Midbrain (tissue), 1 donor: ENCODE results near the gene SLC15A3.

ENCODE experiments used
- DNase-seq: peaks from one replicate; lab custom pipeline; 2025; lab: John Stamatoyannopoulos, UW

The SLC15A3 gene

DNA sequence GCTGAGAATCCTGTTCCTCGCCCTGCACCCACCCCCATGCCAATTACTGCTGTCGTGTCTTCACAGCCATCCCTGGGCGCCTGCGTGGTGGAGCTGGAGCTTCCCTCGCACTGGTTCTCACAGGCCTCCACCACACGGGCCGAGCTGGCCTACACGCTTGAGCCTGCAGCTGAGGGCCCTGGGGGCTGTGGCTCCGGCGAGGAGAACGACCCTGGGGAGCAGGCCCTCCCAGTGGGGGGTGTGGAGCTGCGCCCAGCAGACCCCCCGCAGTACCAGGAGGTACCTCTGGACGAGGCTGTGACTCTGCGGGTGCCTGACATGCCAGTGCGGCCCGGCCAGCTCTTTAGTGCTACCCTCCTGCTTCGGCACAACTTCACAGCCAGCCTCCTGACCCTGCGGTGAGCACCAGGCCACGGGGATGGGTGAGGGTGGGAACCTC lies 23.4 kb downstream of the SLC15A3 start:
- no peak for DNase-seq

DNA sequence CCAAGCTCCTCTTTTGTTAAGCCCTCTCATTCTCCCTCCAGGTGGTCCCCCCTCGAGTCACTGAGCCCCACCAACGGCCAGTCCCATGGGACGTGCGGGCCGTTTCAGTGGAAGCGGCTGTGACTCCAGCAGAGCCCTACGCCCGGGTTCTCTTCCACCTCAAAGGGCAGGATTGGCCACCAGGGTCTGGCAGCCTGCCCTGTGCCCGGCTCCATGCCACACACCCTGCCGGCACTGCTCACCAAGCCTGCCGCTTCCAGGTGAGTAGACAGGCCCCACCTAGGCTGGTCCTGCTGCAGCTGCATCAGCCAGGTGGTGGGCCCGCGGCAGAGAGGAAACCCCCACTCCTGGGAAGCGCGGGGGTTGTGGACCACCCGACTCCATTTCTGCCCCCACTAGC lies 24.4 kb downstream of the SLC15A3 start:
- no peak for DNase-seq

DNA sequence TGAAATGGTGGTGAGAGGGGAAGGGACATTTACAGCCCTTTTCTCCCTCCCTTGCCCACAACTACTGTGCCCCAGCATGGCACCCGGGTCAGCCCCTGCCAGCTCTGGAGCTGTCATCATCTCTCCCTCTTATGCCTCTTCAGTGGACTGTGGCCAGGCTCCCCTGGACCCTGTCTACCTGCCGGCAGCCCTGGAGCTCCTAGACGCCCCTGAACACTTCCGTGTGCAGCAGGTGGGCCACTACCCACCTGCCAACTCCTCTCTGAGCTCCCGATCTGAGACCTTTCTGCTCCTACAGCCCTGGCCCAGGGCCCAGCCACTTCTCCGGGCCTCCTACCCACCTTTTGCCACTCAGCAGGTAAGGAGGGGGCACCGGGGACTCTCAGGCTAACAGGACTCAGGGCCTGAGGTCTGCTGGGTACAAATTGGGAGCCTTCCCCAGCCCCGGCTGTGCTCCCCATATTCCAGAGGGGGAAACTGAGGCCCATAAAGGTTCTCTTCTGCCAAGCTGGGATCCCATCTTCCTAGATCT lies 24.8 kb downstream of the SLC15A3 start:
- no peak for DNase-seq

DNA sequence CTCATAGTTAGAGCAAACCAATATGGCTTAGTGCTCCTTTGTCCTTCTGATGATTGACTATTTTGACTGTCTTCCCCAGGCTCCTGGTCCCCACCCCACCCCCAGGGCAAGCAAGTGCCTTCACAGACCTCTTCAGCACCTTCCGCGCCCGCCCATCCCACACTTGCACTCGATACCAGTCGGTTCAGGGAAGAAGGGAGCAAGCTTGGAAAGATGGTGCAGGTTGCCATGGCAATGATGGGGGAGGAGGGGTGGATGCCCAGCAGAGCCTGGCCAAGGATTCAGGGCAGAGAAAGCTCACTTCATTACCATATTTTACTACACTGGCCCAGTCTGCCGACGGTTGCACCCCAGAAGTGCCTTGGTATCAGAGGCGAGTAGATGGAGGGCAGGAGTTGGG lies 25.5 kb downstream of the SLC15A3 start:
- DNase-seq = peak; percentile 18

DNA sequence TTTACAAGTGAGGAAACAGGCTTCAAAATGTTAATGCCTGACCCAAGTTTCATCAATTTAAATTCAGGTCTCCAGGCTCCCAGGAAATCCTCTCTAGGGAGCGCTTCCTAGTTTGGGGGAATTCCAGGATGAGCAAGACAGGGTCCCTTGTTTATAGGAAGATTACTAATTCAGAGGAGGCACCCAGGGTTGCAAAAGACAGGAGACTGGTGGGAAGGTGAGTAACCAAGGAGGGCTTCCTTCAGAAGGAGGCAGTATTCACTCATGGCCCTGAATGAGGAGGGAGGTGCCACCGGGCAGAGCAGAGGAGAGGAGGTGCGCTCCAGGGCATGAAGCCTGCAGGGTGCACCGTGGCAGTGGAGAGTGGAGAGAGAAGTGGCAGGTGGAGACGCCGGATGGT lies 26.1 kb downstream of the SLC15A3 start:
- DNase-seq = no peak

DNA sequence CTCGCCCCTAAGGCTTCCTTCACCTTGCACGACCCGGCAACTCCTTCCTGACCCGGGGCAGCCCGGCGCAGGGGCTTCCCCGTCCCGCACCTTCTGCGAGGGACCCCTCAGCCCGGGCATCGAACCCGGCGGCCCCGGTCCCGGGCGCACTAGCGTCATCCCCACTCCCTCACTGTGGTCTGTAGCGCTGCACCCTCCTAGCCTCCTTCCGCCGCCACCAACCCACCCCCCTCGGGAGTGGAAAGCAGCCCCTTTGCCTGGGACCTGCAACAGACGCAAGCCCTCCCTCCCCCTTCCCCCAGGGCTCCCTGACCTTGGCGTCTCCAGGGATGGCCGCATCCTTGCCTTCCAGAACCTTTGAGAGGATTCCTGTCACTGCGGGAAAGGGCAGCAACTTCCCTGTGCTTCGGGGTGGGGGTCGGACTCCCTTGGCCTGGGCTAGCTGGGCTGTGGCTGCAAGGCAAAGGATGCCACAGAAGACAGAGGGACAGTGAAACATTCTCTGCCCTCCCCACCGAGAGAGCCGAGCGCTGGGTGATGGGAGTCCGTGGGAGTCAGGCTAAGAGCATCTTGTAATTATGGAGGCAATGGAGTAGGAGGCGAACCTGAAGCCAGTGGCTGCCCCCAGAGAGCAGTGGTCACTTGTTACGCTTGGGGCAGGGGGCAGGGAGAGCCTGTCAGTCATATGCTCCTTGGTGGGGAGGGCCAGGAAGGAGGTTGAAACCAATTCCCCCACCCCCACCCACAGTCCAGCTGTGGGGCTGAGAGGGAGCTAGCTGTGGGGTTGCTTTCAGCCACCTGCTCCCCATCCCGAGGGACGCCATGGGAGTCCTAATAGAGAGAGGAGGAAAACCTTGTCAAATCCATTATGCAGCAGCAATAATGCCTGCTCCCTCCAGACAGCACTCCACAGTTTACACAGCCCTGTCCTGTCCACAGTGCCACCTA lies 26.8 kb downstream of the SLC15A3 start:
- DNase-seq = no peak

DNA sequence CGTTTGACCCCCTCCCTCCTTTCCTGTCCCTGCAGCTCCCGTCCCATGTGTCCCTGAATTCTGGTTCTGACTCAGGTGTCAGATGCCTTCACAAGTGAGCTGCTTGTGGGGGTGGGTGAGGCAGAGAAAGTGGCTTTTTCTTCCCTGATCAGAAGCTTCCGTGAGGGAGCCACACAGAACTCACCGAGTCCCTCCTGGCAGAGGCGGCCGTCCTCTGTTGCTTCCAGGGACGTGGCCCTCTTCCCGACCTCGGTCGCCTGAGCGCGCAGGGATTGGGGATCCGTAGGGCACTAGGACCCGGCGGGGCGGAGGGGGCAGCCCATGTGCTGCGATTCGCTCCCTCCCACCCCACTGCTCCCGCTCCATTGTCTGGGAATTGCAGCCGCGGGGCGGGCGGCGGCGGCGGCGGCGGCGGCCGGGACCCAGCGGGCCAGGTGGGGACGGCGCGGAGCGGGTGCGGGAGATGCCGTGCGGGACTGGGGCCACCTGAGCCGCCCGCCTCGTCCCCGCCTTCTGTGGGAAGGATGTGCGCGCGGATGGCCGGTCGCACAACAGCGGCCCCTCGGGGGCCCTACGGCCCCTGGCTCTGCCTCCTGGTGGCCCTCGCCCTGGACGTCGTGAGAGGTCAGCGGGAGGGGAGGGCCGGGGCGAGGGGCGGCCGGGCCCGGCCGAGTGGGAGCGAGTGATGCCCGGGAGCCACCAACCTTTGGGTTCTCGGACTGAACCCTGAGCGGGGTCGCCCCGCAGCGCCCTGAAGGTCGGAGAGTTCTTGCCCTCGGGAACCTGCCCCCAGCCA lies 27.7 kb downstream of the SLC15A3 start, which contains the start of gene TMEM132A:
Gene TMEM132A (plus strand): TSS at position 351 of the 796 bp plus-strand sequence. CDS start 174 bp downstream, at position 525.
- DNase-seq = peak; percentile 83

DNA sequence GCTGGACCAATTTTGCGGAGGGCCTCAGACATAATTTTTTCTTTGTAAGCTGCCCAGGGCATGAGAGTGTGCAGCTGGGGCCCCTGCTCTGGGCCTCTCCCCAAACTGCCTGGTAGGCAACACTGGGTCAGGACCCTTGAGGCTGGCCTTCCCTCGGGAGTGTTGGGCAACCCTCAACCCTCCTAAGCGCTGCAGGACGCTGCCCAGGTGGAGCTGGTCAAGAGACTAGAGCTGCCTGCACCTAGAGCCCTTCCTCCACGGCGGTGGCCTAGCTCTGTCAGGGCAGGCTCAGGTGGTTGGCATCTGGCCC lies 28.2 kb downstream of the SLC15A3 start:
- DNase-seq = no peak

DNA sequence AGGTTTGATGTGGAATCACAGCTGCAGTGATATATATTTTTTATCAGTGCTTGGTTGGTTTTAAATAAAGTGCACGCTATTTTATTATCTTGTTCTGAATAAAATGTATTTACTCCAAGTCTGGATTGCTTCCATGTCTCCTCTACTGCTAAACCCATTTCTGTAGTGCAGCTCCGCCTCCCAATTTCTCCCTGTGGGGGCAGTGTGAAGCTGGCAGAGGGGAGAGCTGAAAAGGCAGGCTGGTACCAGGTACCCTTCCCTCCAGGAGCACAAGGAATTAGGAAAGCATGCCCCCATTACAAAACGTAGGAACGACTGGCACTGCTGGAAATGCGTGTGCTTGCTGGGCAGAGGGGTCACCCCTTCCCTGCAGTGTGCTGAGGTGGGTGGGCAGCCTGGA lies 28.6 kb downstream of the SLC15A3 start:
- DNase-seq = no peak

DNA sequence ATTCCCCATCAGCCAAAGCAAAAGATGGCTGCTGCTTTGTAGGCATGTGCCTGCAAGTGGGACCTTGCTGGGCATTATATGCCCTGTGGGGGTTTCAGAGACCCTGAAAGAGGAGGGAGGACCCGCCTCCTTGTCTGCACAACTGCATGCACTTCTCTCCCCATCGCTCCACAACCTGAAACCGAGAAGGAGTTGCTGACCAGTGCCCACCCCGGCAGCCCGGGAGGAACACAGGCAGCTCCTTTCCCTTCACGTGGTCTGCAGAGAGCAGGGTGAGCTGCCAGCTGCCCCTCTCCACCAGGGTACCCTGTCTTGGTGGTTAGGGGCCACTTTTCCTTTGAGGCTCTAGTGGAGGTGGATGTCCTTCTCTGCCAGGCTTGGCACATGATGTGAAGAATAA lies 29.1 kb downstream of the SLC15A3 start:
- no peak for DNase-seq

DNA sequence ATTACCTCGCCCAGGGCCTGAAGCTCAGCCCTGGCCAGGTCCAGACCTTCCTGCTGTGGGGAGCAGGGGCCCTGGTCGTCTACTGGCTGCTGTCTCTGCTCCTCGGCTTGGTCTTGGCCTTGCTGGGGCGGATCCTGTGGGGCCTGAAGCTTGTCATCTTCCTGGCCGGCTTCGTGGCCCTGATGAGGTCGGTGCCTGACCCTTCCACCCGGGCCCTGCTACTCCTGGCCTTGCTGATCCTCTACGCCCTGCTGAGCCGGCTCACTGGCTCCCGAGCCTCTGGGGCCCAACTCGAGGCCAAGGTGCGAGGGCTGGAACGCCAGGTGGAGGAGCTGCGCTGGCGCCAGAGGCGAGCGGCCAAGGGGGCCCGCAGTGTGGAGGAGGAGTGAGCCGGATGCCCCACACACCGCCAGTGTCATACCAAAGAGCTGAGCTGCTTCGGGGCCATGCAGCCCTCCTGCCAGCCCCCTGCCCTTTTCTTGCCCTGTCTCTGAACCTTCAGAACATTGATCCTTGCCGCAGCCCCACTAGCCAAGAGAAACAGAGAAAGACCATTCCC lies 30.1 kb downstream of the SLC15A3 start:
- DNase-seq = no peak

DNA sequence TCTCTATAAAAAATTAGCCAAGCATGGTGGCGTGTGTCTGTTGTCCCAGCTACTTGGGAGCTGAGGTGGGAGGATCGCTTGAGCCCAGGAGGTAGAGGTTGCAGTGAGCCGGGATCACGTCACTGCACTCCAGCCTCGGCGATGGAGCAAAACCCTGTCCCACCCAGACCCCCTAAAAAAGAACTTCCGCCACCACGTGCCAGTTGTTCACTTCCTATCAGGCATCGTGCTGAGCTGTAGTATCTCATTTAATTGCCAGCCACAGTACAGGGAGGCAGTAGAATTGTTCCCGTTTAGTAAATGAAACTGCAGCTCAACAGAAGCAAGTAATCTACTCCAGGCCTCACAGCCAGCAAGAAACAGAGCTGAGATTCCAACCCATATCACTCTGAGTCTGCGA lies 30.7 kb downstream of the SLC15A3 start:
- no peak for DNase-seq

DNA sequence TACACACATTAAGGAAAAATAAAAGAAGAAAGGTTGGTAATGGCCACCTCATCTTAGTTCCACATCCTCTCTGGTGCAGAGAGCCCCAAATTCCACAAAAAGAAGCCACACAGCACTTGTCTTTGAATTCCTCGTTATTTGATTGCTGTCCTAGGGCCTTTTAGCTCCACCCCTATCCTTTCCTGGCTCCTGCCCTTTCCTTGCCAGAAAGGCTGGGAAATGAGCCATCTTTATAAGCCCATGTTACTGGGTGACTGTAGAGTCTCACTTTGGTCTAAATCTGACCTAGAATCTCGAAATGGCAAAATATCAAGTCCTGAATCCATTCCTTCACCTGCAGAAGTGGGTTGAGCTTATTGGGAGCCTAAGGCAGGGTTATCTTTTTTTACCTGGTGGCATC lies 32.0 kb downstream of the SLC15A3 start:
- peak; percentile 25 for DNase-seq

DNA sequence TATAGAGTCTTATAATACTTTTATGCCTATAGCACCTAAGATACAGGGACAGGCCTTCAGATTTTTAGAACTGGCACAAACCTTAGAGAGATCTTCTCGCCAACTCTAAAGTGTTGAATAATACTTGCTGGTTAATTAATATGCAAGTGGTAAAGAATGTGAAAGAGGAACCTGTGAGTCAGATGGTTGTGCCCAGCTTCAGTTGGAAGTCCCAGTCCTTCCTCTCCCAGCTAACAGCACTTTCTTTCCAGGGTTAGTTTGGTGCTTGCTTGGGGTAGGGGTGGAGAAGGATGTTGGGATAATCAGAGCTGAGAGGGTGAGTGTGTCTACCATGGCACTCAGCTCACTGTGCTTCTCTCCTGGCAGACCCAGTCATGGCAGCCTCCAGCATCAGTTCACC lies 32.7 kb downstream of the SLC15A3 start:
- DNase-seq = no peak

DNA sequence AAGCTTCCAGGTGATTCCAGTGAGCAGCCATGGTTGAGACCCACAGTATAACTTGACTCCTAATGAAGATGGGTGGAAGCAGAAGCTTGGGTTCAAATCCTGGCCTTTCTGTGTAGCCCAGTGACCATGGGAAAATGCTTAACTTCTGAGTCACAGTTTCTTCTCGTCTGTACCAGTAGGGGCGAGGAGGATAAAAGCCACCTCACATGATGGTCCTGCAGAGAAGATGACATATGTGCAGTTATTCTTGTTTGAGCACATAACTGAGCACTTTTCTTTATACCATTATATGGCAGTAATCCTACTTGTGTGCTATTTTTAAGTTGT lies 33.1 kb downstream of the SLC15A3 start:
- DNase-seq = no peak

DNA sequence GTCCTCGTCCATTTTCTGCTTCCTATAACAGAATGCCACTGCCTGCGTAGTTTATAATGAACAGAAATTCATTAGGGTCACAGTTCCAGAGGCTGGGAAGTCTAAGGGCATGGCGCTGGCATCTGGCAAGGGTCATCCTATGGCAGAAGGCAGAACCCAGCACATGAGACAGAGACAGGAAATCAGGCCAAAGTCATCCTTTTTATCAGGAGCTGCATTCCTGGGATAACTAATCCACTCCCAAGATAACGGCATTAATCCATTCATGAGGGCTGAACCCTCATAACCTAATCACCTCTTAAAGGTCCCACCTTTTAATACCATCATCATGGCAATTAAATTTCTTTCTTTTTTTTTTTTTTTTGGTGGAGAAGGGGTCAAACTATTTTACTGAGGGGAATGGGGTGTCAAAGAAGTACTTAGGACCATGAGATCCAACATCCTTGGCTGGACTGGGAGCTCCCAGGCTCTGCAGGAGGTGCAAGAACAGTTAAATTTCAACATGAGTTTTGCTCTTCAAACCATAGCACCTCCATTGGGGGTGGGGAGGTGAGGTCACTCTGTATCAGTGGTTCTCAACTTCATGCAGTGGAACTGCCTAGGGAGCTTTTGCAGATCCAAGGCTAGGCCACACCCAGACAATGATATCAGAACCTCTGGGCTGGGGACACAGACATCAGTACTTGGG lies 33.6 kb downstream of the SLC15A3 start:
- DNase-seq = no peak

DNA sequence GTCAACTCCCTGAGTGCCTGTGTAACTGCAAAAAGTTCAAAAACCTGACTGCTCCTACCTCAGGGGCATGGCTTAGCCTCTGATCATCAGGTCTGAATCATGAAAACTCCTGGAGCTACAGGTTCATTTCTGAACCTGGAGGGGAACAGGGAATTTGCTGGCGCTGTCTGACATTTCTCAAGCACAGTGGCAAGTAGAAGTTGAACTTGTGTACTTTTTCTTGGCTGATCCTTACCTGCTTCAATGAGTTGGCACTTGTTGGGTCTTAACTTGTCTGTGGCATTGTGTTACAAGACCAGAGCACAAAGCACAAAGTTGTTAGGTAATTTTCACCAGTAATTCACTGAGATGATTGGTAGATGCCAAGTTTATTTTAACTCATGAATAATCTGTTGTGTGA lies 34.7 kb downstream of the SLC15A3 start:
- no peak for DNase-seq

DNA sequence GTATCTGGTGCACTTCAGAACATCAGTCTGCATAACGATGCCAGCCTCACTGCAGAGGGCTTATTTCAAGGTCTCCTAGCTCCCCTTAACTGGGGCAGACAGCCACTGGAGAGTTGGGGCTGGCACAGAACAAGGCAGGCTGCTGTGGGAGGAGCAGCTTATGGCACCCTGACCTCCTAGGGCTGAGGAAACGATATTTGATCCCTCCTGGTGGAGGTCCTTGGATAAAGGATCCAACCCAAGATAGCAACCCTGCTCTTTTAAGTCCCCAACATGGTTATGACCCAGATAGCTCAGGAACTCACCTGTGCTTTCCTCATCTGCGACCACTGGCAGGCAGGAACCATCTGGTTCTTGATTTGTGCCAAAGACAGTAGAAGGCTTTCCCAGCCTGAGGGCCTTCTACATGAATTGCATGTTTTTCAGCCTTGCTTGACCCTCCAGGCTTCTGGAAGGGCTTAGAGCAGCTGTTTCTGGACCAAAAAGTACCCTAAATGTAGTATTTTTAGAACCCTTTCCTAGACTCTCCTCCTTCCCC lies 35.2 kb downstream of the SLC15A3 start:
- DNase-seq = no peak

DNA sequence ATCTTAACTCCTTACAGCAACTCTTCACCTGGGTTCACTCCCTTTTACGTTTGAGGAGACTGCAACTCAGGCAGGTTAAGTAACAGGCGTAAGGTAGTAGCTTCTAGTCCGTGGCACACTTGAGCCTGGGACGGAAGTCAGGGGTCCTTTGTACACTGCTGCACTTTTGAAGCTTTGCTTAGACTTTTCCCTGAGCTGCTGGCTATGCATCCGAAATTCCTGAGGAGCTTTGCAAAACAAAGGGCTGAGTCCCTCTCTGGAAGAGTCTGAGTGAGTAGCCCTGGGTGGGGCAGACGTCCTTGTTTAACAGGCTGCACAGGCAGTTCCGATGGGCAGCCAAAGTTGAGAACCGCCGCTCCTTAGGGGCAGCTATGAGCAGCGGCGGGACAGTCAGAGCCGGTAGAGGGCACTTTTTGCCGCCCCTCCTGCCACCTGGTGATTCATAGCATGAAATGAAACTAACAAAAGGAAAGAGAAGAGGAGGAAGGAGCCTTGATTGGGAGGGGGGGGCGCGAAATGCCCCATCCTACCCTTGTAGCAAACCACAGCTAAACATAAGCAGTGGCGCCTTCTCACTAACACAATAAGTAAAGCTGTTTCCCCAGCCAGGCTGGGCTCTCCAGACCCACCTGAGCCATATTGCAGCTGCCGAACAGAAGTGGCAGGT lies 36.6 kb downstream of the SLC15A3 start:
- peak; percentile 59 for DNase-seq

DNA sequence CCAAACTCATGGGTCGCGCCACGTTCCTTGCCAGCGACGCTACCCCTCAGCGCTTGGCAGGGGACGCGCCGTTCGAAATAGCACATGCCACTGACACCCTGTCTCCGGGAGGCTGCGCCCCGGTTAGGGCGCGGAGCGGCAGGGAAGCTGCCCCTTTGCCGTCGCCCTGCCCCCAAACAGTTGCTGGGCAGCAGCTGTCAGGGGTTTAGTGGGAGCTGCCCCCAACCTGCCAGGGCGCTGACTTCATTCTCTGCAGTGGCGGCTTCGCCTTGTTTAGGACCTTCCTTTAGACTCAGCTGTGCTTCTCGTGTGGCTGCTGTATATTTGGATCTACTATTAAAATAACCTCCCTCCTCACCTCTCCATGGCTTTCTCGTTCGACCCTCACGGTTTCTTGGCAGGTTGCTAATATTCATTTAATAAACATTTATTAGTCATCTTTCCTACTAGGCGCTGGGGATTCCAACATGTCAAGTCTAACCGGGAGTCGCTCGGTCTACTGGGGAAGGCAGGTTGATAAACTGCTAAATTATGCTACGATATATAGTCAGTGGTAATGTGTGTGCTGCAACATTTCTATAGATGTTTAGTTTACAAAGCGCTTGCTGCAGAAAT lies 37.2 kb downstream of the SLC15A3 start:
- no peak for DNase-seq
